Liver (tissue), 3 donors: Measurements from ENCODE around the gene DNAJC15.

Source experiments
- FOXA1 ChIP-seq: IDR thresholded peaks from 2 replicates; pipeline ENCODE4 v1.6.1; 2016; ENCODE audit warnings: antibody characterized with exemption
- GABPA ChIP-seq, 2 donors: IDR thresholded peaks in 1 of 2; conservative IDR thresholded peaks in 1 of 2; 2 replicates each; pipeline ENCODE4 v1.6.1; 2016; ENCODE audit warnings: antibody characterized with exemption in 2 of 2, mild to moderate bottlenecking in 1 of 2, moderate library complexity in 1 of 2
- JUND ChIP-seq, 2 donors: IDR thresholded peaks; 2 replicates each; pipeline ENCODE4 v1.6.1; 2016; ENCODE audit warnings: antibody characterized with exemption in 2 of 2
- NR2F2 ChIP-seq: IDR thresholded peaks from 2 replicates; pipeline ENCODE4 v1.6.1; 2016; ENCODE audit warnings: antibody characterized with exemption
- RAD21 ChIP-seq, 2 donors: IDR thresholded peaks; 2 replicates each; pipeline ENCODE4 v1.6.1; 2016; ENCODE audit warnings: antibody characterized with exemption in 2 of 2, mild to moderate bottlenecking in 2 of 2
- RXRA ChIP-seq, 2 donors: IDR thresholded peaks; 2 replicates each; pipeline ENCODE4 v1.6.1; 2017 to 2018; ENCODE audit warnings: antibody characterized with exemption in 2 of 2, mild to moderate bottlenecking in 1 of 2
- SP1 ChIP-seq: IDR thresholded peaks from 2 replicates; pipeline ENCODE4 v1.6.1; 2018; ENCODE audit warnings: antibody characterized with exemption, mild to moderate bottlenecking
- TAF1 ChIP-seq: conservative IDR thresholded peaks from 2 replicates; pipeline ENCODE4 v1.6.1; 2016; ENCODE audit warnings: antibody characterized with exemption, mild to moderate bottlenecking
- YY1 ChIP-seq: IDR thresholded peaks from 2 replicates; pipeline ENCODE4 v1.6.1; 2016; ENCODE audit warnings: antibody characterized with exemption, mild to moderate bottlenecking
- TF ChIP-seq, protein P1 (sequence below): IDR thresholded peaks from 2 replicates; pipeline ENCODE4 v1.6.1; 2016; ENCODE audit warnings: antibody characterized with exemption, mild to moderate bottlenecking
- TF ChIP-seq, protein P2 (sequence below): fragments of 150-350 bp; IDR thresholded peaks from 2 replicates; pipeline ENCODE4 v1.5.1; 2017; ENCODE audit warnings: improper control_type of control experiment, low read depth, low read length; ENCODE audit not compliant: missing input control
- TF ChIP-seq, protein P3 (sequence below): IDR thresholded peaks from 2 replicates; pipeline ENCODE4 v1.6.1; 2016; ENCODE audit warnings: antibody characterized with exemption
- TF ChIP-seq, protein P4 (sequence below): IDR thresholded peaks from 2 replicates; pipeline ENCODE4 v1.6.1; 2016; ENCODE audit warnings: antibody characterized with exemption
- donor health status: healthy.
- donor health status: healthy.

DNA sequence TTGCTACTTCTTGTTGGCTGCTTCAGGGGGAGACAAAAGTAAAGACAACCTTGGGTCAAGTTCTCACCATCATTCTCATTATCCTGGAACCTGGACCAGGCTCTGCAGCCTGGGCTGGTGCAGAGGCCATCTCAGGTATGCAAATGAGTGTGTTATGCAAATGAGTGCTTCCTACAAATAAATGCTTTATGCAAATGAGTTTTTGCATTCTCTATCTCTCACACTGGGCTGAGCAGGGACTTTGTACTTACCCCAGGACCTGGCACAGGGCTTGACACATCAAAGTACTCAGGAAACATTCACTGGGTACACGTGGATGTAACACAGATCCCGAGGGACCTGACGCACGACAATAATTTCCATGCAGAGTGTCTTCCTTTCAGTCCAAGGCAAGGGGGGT lies 103.0 kb downstream of the DNAJC15 start:
- TF ChIP-seq, protein P1, sequence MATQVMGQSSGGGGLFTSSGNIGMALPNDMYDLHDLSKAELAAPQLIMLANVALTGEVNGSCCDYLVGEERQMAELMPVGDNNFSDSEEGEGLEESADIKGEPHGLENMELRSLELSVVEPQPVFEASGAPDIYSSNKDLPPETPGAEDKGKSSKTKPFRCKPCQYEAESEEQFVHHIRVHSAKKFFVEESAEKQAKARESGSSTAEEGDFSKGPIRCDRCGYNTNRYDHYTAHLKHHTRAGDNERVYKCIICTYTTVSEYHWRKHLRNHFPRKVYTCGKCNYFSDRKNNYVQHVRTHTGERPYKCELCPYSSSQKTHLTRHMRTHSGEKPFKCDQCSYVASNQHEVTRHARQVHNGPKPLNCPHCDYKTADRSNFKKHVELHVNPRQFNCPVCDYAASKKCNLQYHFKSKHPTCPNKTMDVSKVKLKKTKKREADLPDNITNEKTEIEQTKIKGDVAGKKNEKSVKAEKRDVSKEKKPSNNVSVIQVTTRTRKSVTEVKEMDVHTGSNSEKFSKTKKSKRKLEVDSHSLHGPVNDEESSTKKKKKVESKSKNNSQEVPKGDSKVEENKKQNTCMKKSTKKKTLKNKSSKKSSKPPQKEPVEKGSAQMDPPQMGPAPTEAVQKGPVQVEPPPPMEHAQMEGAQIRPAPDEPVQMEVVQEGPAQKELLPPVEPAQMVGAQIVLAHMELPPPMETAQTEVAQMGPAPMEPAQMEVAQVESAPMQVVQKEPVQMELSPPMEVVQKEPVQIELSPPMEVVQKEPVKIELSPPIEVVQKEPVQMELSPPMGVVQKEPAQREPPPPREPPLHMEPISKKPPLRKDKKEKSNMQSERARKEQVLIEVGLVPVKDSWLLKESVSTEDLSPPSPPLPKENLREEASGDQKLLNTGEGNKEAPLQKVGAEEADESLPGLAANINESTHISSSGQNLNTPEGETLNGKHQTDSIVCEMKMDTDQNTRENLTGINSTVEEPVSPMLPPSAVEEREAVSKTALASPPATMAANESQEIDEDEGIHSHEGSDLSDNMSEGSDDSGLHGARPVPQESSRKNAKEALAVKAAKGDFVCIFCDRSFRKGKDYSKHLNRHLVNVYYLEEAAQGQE: no peak
- TF ChIP-seq, protein P2, sequence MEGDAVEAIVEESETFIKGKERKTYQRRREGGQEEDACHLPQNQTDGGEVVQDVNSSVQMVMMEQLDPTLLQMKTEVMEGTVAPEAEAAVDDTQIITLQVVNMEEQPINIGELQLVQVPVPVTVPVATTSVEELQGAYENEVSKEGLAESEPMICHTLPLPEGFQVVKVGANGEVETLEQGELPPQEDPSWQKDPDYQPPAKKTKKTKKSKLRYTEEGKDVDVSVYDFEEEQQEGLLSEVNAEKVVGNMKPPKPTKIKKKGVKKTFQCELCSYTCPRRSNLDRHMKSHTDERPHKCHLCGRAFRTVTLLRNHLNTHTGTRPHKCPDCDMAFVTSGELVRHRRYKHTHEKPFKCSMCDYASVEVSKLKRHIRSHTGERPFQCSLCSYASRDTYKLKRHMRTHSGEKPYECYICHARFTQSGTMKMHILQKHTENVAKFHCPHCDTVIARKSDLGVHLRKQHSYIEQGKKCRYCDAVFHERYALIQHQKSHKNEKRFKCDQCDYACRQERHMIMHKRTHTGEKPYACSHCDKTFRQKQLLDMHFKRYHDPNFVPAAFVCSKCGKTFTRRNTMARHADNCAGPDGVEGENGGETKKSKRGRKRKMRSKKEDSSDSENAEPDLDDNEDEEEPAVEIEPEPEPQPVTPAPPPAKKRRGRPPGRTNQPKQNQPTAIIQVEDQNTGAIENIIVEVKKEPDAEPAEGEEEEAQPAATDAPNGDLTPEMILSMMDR: no peak
- TF ChIP-seq RAD21 (IDR thresholded peaks at IDR 0.05) (no peak), FOXA1 (no peak), JUND (IDR thresholded peaks at IDR 0.05) (no peak), SP1 (no peak), YY1 (no peak), RXRA (IDR thresholded peaks at IDR 0.05) (no peak), TAF1 (no peak), GABPA (IDR thresholded peaks at IDR 0.05 in 1 of 2, conservative IDR thresholded peaks at IDR 0.05 in 1 of 2) (no peak), NR2F2 (no peak)
- TF ChIP-seq, protein P3, sequence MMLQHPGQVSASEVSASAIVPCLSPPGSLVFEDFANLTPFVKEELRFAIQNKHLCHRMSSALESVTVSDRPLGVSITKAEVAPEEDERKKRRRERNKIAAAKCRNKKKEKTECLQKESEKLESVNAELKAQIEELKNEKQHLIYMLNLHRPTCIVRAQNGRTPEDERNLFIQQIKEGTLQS: no peak
- TF ChIP-seq, protein P4, sequence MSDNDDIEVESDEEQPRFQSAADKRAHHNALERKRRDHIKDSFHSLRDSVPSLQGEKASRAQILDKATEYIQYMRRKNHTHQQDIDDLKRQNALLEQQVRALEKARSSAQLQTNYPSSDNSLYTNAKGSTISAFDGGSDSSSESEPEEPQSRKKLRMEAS: no peak
